HEK293 (cell line): ENCODE data around the gene ELL3.

Experiments
- GLIS1 ChIP-seq: fragments of 450-650 bp; formaldehyde crosslinking; IDR thresholded peaks from 2 replicates; pipeline ENCODE4 v1.5.1; 2016; ENCODE audit warnings: missing biosample characterization, missing genetic modification characterization
- KLF1 ChIP-seq: fragments of 450-650 bp; formaldehyde crosslinking; IDR thresholded peaks from 2 replicates; pipeline ENCODE4 v1.5.1; 2016; ENCODE audit warnings: missing biosample characterization, missing genetic modification characterization
- MYNN ChIP-seq: fragments of 450-650 bp; formaldehyde crosslinking; IDR thresholded peaks from 2 replicates; pipeline ENCODE4 v1.5.1; 2016; ENCODE audit warnings: missing biosample characterization, missing genetic modification characterization, borderline replicate concordance
- MZF1 ChIP-seq: fragments of 450-650 bp; formaldehyde crosslinking; IDR thresholded peaks from 2 replicates; pipeline ENCODE4 v1.5.1; 2017; ENCODE audit warnings: missing biosample characterization, missing genetic modification characterization, borderline replicate concordance
- OSR2 ChIP-seq: fragments of 450-650 bp; formaldehyde crosslinking; IDR thresholded peaks from 2 replicates; pipeline ENCODE4 v1.5.1; 2016; ENCODE audit warnings: missing biosample characterization, missing genetic modification characterization
- SP2 ChIP-seq: fragments of 450-650 bp; formaldehyde crosslinking; IDR thresholded peaks from 2 replicates; pipeline ENCODE4 v1.5.1; 2016; ENCODE audit warnings: missing biosample characterization, missing genetic modification characterization
- YY2 ChIP-seq: fragments of 450-650 bp; formaldehyde crosslinking; IDR thresholded peaks from 2 replicates; pipeline ENCODE4 v1.5.1; 2016; ENCODE audit warnings: missing biosample characterization, missing genetic modification characterization
- ZBTB17 ChIP-seq: fragments of 450-650 bp; formaldehyde crosslinking; IDR thresholded peaks from 2 replicates; pipeline ENCODE4 v1.5.1; 2016; ENCODE audit warnings: missing biosample characterization, missing genetic modification characterization
- ZNF133 ChIP-seq: fragments of 450-650 bp; formaldehyde crosslinking; IDR thresholded peaks from 2 replicates; pipeline ENCODE4 v1.5.1; 2016; ENCODE audit warnings: missing biosample characterization, missing genetic modification characterization
- ZNF146 ChIP-seq: fragments of 450-650 bp; formaldehyde crosslinking; IDR thresholded peaks from 2 replicates; pipeline ENCODE4 v1.5.1; 2016; ENCODE audit warnings: missing biosample characterization, missing genetic modification characterization
- ZNF157 ChIP-seq: fragments of 450-650 bp; formaldehyde crosslinking; IDR thresholded peaks from 2 replicates; pipeline ENCODE4 v1.5.1; 2016; ENCODE audit warnings: missing biosample characterization, missing genetic modification characterization
- ZNF184 ChIP-seq: fragments of 450-650 bp; IDR thresholded peaks from 2 replicates; pipeline ENCODE4 v1.5.1; 2018; ENCODE audit warnings: missing biosample characterization, mild to moderate bottlenecking, missing genetic modification characterization
- ZNF19 ChIP-seq: fragments of 450-650 bp; formaldehyde crosslinking; IDR thresholded peaks from 2 replicates; pipeline ENCODE4; 2016; ENCODE audit warnings: missing biosample characterization, missing genetic modification characterization, low read depth
- ZNF423 ChIP-seq: fragments of 450-650 bp; formaldehyde crosslinking; IDR thresholded peaks from 2 replicates; pipeline ENCODE4 v1.5.1; 2016; ENCODE audit warnings: missing biosample characterization, missing genetic modification characterization
- ZNF521 ChIP-seq: fragments of 450-650 bp; formaldehyde crosslinking; IDR thresholded peaks from 2 replicates; pipeline ENCODE4 v1.5.1; 2017; ENCODE audit warnings: missing biosample characterization, mild to moderate bottlenecking, missing genetic modification characterization
- ZNF558 ChIP-seq: fragments of 450-650 bp; formaldehyde crosslinking; IDR thresholded peaks from 2 replicates; pipeline ENCODE4 v1.5.1; 2016; ENCODE audit warnings: missing biosample characterization, missing genetic modification characterization
- ZNF600 ChIP-seq: fragments of 450-650 bp; formaldehyde crosslinking; IDR thresholded peaks from 2 replicates; pipeline ENCODE4 v1.5.1; 2016; ENCODE audit warnings: missing biosample characterization, missing genetic modification characterization
- ZNF623 ChIP-seq: fragments of 450-650 bp; formaldehyde crosslinking; IDR thresholded peaks from 2 replicates; pipeline ENCODE4 v1.5.1; 2016; ENCODE audit warnings: missing biosample characterization, missing genetic modification characterization
- ZNF629 ChIP-seq: fragments of 450-650 bp; formaldehyde crosslinking; IDR thresholded peaks from 2 replicates; pipeline ENCODE4 v1.5.1; 2017; ENCODE audit warnings: missing biosample characterization, missing genetic modification characterization
- ZNF785 ChIP-seq: fragments of 450-650 bp; formaldehyde crosslinking; IDR thresholded peaks from 2 replicates; pipeline ENCODE4 v1.5.1; 2016; ENCODE audit warnings: missing biosample characterization, missing genetic modification characterization
- ZNF830 ChIP-seq: fragments of 450-650 bp; IDR thresholded peaks from 2 replicates; pipeline ENCODE4 v1.5.0; 2018; ENCODE audit warnings: missing biosample characterization, missing genetic modification characterization, low read depth, mild to moderate bottlenecking, moderate library complexity
- ZNF837 ChIP-seq: fragments of 450-650 bp; formaldehyde crosslinking; IDR thresholded peaks from 2 replicates; pipeline ENCODE4 v1.5.1; 2016; ENCODE audit warnings: missing biosample characterization, missing genetic modification characterization
- TF ChIP-seq, protein P1 (sequence below): fragments of 450-650 bp; formaldehyde crosslinking; IDR thresholded peaks from 2 replicates; pipeline ENCODE4 v1.5.1; 2016; ENCODE audit warnings: missing biosample characterization, missing genetic modification characterization
- TF ChIP-seq, protein P2 (sequence below): fragments of 450-650 bp; formaldehyde crosslinking; conservative IDR thresholded peaks from 2 replicates; pipeline ENCODE4 v1.5.1; 2016; ENCODE audit warnings: low read depth, missing biosample characterization, missing genetic modification characterization
- TF ChIP-seq, protein P3 (sequence below): fragments of 450-650 bp; formaldehyde crosslinking; IDR thresholded peaks from 2 replicates; pipeline ENCODE4 v1.5.1; 2016; ENCODE audit warnings: missing biosample characterization, missing genetic modification characterization
- TF ChIP-seq, protein P4 (sequence below): fragments of 450-650 bp; formaldehyde crosslinking; IDR thresholded peaks from 2 replicates; pipeline ENCODE4 v1.5.1; 2016; ENCODE audit warnings: missing biosample characterization, missing genetic modification characterization
- TF ChIP-seq, protein P5 (sequence below): fragments of 450-650 bp; formaldehyde crosslinking; IDR thresholded peaks from 2 replicates; pipeline ENCODE4 v1.5.1; 2016; ENCODE audit warnings: missing biosample characterization, missing genetic modification characterization, low read depth

Gene ELL3

DNA sequence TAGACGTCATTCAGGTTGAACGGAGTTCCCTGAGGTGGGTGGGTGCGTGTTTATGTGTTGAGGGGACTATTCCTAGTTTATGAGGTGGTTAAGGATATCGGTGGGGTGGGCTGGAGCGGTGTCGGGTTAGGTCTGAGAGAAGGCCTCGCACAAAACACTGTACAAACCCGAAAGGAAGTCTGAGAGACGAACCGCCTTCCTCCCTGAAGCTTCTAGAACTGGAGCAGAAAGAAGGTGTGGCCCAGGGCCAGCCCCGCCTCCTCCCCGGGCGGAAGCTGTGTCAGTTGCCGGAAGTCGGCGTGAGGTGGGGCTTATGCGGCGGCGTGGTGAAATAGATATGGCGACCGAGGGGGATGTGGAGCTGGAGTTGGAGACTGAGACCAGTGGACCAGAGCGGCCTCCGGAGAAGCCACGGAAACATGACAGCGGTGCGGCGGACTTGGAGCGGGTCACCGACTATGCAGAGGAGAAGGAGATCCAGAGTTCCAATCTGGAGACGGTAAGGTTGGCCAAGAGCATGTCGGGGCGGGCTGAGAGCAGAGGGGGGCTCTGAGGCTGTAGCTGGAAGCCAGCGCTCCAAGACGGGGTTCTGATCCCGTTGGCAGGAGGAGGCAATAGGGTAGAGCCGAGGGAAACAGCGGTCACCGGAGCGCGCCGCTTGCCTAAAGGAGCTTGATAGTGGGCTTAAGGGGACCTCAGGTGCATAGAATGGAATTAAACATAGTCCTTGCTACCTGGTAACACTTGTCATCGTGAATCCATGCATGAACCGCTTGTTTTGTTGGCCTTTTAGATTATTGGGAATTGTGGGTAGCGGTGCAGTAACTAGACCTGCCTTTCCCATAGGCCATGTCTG is 23.7 kb upstream of the ELL3 start, which contains the start of gene HYPK (continued):
- TF ChIP-seq ZNF157 (tag by site-specific recombination) (no peak), OSR2 (tag by site-specific recombination) (no peak), ZNF558 (tag by site-specific recombination) (no peak), ZNF600 (tag by site-specific recombination) (peak; percentile 87), ZNF837 (tag by site-specific recombination) (no peak), ZNF133 (tag by site-specific recombination) (no peak), KLF1 (tag by site-specific recombination) (peak; percentile 15; the same call in 1 of the 2 replicates), ZNF830 (tag by site-specific recombination) (no peak), ZNF629 (tag by site-specific recombination) (peak; percentile 74), ZNF19 (no peak), MYNN (no peak), ZNF423 (no peak), YY2 (tag by site-specific recombination) (peak; percentile 75), ZBTB17 (tag by site-specific recombination) (peak; percentile 62), ZNF785 (no peak), ZNF146 (tag by site-specific recombination) (no peak), MZF1 (tag by site-specific recombination) (peak; percentile 42; the same call in 1 of the 2 replicates), ZNF623 (peak; percentile 8; the same call in 1 of the 2 replicates), ZNF184 (tag by site-specific recombination) (no peak), SP2 (tag by site-specific recombination) (peak; percentile 84), ZNF521 (no peak), GLIS1 (tag by site-specific recombination) (peak; percentile 42; the same call in 1 of the 2 replicates)
- TF ChIP-seq, protein P1, sequence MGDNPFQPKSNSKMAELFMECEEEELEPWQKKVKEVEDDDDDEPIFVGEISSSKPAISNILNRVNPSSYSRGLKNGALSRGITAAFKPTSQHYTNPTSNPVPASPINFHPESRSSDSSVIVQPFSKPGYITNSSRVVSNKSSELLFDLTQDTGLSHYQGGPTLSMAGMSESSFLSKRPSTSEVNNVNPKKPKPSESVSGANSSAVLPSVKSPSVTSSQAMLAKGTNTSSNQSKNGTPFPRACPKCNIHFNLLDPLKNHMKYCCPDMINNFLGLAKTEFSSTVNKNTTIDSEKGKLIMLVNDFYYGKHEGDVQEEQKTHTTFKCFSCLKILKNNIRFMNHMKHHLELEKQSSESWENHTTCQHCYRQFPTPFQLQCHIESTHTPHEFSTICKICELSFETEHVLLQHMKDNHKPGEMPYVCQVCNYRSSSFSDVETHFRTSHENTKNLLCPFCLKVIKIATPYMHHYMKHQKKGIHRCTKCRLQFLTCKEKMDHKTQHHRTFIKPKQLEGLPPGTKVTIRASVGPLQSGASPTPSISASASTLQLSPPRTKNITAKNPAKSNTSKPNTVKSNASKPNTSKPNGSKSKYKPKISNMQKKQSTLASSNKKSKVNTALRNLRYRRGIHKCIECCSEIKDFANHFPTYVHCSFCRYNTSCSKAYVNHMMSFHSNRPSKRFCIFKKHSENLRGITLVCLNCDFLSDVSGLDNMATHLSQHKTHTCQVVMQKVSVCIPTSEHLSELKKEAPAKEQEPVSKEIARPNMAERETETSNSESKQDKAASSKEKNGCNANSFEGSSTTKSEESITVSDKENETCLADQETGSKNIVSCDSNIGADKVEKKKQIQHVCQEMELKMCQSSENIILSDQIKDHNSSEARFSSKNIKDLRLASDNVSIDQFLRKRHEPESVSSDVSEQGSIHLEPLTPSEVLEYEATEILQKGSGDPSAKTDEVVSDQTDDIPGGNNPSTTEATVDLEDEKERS (tag by site-specific recombination): no peak
- TF ChIP-seq, protein P2, sequence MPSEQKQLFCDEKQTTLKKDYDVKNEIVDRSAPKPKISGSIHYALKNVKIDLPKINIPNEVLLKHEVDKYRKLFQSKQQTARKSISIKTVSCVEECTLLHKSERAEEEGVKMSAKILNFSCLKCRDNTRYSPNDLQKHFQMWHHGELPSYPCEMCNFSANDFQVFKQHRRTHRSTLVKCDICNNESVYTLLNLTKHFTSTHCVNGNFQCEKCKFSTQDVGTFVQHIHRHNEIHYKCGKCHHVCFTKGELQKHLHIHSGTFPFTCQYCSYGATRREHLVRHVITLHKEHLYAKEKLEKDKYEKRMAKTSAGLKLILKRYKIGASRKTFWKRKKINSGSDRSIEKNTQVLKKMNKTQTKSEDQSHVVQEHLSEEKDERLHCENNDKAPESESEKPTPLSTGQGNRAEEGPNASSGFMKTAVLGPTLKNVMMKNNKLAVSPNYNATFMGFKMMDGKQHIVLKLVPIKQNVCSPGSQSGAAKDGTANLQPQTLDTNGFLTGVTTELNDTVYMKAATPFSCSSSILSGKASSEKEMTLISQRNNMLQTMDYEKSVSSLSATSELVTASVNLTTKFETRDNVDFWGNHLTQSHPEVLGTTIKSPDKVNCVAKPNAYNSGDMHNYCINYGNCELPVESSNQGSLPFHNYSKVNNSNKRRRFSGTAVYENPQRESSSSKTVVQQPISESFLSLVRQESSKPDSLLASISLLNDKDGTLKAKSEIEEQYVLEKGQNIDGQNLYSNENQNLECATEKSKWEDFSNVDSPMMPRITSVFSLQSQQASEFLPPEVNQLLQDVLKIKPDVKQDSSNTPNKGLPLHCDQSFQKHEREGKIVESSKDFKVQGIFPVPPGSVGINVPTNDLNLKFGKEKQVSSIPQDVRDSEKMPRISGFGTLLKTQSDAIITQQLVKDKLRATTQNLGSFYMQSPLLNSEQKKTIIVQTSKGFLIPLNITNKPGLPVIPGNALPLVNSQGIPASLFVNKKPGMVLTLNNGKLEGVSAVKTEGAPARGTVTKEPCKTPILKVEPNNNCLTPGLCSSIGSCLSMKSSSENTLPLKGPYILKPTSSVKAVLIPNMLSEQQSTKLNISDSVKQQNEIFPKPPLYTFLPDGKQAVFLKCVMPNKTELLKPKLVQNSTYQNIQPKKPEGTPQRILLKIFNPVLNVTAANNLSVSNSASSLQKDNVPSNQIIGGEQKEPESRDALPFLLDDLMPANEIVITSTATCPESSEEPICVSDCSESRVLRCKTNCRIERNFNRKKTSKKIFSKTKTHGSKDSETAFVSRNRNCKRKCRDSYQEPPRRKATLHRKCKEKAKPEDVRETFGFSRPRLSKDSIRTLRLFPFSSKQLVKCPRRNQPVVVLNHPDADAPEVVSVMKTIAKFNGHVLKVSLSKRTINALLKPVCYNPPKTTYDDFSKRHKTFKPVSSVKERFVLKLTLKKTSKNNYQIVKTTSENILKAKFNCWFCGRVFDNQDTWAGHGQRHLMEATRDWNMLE (tag by site-specific recombination): peak; percentile 62
- TF ChIP-seq, protein P3, sequence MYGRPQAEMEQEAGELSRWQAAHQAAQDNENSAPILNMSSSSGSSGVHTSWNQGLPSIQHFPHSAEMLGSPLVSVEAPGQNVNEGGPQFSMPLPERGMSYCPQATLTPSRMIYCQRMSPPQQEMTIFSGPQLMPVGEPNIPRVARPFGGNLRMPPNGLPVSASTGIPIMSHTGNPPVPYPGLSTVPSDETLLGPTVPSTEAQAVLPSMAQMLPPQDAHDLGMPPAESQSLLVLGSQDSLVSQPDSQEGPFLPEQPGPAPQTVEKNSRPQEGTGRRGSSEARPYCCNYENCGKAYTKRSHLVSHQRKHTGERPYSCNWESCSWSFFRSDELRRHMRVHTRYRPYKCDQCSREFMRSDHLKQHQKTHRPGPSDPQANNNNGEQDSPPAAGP (tag by site-specific recombination): 0 out of 2 replicates have a peak, but pooled peaks have one; percentile 44
- TF ChIP-seq, protein P4, sequence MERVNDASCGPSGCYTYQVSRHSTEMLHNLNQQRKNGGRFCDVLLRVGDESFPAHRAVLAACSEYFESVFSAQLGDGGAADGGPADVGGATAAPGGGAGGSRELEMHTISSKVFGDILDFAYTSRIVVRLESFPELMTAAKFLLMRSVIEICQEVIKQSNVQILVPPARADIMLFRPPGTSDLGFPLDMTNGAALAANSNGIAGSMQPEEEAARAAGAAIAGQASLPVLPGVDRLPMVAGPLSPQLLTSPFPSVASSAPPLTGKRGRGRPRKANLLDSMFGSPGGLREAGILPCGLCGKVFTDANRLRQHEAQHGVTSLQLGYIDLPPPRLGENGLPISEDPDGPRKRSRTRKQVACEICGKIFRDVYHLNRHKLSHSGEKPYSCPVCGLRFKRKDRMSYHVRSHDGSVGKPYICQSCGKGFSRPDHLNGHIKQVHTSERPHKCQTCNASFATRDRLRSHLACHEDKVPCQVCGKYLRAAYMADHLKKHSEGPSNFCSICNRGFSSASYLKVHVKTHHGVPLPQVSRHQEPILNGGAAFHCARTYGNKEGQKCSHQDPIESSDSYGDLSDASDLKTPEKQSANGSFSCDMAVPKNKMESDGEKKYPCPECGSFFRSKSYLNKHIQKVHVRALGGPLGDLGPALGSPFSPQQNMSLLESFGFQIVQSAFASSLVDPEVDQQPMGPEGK (tag by site-specific recombination): peak; percentile 77
- TF ChIP-seq, protein P5, sequence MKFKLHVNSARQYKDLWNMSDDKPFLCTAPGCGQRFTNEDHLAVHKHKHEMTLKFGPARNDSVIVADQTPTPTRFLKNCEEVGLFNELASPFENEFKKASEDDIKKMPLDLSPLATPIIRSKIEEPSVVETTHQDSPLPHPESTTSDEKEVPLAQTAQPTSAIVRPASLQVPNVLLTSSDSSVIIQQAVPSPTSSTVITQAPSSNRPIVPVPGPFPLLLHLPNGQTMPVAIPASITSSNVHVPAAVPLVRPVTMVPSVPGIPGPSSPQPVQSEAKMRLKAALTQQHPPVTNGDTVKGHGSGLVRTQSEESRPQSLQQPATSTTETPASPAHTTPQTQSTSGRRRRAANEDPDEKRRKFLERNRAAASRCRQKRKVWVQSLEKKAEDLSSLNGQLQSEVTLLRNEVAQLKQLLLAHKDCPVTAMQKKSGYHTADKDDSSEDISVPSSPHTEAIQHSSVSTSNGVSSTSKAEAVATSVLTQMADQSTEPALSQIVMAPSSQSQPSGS (tag by site-specific recombination): no peak
